ENCODE measurements around the gene ZNF445.
"Not testable (repeated sequence)": the region's sequence is repeated elsewhere in the genome, so short reads cannot be mapped to it uniquely, and the experiment has no call there.

ZNF445 gene

DNA sequence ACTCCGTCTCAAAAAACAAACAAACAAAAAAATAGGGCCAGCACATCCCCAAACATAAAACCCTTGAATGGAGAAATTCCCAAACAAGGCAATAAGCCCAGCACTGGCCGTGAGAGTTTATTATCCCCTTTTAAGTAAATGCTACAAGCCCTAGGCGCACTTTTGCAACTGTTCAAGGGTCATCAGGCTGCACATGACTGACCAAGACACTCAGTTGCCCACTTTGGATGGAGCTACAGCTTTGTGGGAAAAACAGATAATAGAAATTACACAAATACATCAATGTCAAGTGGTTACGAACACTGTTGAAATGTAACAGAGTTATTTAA, 33.7 kb upstream of the ZNF445 start:
- H3K4me3 ChIP-seq (replicated peaks; ENCODE audit: low read depth, low read length), result peak overlapping the region; percentile 61
- TF ChIP-seq, protein P1, sequence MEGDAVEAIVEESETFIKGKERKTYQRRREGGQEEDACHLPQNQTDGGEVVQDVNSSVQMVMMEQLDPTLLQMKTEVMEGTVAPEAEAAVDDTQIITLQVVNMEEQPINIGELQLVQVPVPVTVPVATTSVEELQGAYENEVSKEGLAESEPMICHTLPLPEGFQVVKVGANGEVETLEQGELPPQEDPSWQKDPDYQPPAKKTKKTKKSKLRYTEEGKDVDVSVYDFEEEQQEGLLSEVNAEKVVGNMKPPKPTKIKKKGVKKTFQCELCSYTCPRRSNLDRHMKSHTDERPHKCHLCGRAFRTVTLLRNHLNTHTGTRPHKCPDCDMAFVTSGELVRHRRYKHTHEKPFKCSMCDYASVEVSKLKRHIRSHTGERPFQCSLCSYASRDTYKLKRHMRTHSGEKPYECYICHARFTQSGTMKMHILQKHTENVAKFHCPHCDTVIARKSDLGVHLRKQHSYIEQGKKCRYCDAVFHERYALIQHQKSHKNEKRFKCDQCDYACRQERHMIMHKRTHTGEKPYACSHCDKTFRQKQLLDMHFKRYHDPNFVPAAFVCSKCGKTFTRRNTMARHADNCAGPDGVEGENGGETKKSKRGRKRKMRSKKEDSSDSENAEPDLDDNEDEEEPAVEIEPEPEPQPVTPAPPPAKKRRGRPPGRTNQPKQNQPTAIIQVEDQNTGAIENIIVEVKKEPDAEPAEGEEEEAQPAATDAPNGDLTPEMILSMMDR (IDR thresholded peaks at IDR 0.05; ENCODE audit: low read length, missing control alignments), result no peak
- DNase-seq (ENCODE audit: low read depth), result no peak

DNA sequence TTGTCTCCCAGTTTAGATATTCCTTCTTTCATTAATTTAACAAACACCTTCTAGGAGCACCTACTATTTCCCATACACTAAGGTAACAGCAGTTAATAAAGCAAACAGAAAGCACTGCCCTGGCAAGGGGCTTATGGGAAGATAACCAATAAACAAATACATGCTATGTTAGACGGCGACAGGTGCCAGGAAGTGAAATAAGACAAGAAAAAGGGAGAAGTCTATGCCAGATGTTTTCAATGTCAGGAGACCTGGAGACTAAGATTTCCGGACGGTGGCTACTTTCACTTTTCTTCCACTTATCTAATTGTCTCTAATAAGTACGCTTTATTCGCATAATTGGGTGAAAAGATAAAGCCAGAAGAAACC, 32.5 kb upstream of the ZNF445 start:
- DNase-seq (ENCODE audit: low read depth), result peak; percentile 20
- peak overlapping the region; percentile 61 for H3K4me3 ChIP-seq (replicated peaks; ENCODE audit: low read depth, low read length)
- TF ChIP-seq, protein P1 (IDR thresholded peaks at IDR 0.05; ENCODE audit: low read length, missing control alignments), result no peak

GRCh38 chr3:44509393-44509921, 32.0 kb upstream of the ZNF445 start:
- DNase-seq (ENCODE audit: low read depth), result peak; percentile 4
- H3K4me3 ChIP-seq (replicated peaks; ENCODE audit: low read depth, low read length), result peak overlapping the region; percentile 61
- TF ChIP-seq, protein P1 (IDR thresholded peaks at IDR 0.05; ENCODE audit: low read length, missing control alignments), result no peak

- DNase-seq (ENCODE audit: low read depth), result no peak
- TF ChIP-seq, protein P1 (IDR thresholded peaks at IDR 0.05; ENCODE audit: low read length, missing control alignments), result no peak
- no peak overlapping the region for H3K4me3 ChIP-seq (replicated peaks; ENCODE audit: low read depth, low read length)
These were observed 29.5 kb upstream of the ZNF445 start for GRCh38 chr3:44506961-44507360.

DNA sequence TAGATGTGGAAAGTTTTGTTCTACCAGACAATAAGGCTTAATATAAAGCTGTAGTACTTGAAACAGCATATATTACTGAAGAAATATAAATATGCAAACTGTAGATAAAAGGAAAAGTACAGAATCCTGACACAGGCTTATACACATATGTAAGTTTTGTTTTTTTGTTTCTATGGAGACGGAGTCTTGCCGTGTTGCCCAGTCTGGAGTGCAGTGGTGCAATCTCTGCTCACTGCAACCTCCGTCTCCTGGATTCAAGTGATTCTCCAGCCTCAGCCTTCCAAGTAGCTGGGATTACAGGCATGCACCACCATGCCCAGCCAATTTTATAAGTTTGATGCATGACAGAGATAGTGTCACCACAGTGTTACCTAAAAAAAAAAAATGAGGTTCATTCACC, 29.1 kb upstream of the ZNF445 start:
- no peak overlapping the region for H3K4me3 ChIP-seq (replicated peaks; ENCODE audit: low read depth, low read length)
- TF ChIP-seq, protein P1 (IDR thresholded peaks at IDR 0.05; ENCODE audit: low read length, missing control alignments), result no peak
- no peak for DNase-seq (ENCODE audit: low read depth)

GRCh38 chr3:44504566-44504965, 27.1 kb upstream of the ZNF445 start:
- H3K4me3 ChIP-seq (replicated peaks; ENCODE audit: low read depth, low read length), result no peak overlapping the region
- TF ChIP-seq, protein P1 (IDR thresholded peaks at IDR 0.05; ENCODE audit: low read length, missing control alignments), result no peak
- DNase-seq (ENCODE audit: low read depth), result no peak

GRCh38 chr3:44503178-44503577, 25.7 kb upstream of the ZNF445 start:
- H3K4me3 ChIP-seq (replicated peaks; ENCODE audit: low read depth, low read length); DNase-seq (ENCODE audit: low read depth): not testable (repeated sequence)

Data from fibroblast of pulmonary artery (primary cell).